LoVo (cell line): ENCODE measurements around the gene LPIN3.
A peak's percentile ranks its signal among the peaks of the same experiment; 100 is the strongest.

Experiments
- DNase-seq: peaks from one replicate; pipeline ENCODE4 v3.0.0-alpha.2; 2016; ENCODE audit warnings: low spot score

LPIN3 gene

GRCh38 chr20:41327178-41327577 is 13.4 kb upstream of the LPIN3 start:
- DNase-seq, result no peak

DNA sequence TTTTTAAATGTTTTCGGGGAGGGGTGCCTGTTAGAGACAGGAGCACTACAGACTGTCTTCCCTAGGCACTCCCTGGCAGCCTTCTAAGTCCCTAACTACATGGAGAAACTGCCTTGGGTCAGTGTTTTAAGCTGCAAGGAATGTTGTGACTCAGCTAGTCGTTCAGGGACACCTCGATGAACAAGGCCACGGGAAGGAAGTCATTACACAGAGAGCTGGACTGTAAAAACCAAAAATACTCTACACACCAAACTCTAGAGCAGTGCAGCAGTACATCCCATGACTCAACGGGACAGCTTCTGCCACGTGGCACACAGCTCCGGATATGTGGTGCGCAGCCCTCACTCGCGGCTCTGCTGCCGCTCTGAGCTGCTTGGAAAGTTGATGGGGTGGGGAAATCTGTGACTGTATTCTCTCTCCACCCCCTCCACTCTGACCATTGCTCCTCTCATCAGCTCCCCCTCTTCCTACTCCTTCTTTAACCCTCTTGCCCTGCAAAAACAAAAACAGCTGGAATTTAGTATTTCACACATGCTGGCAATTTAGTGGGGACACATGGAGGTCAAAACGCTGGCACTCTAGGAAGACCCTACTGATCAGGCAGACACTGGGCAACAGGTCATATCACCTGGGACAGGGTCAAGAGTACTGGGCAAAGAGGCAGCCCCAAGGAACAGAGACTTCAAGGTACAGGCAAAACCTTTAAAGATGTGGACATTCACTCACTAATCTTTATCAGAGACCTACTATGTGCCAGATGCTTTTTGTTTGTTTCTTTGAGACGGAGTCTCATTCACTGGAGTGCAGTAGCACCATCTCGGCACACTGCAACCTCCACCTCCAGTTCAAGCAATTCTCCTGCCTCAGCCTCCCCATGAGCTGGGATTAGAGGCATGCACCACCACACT is 10.9 kb upstream of the LPIN3 start:
- DNase-seq, result peak; percentile 38

GRCh38 chr20:41330343-41330720 is 10.3 kb upstream of the LPIN3 start:
- DNase-seq, result no peak

GRCh38 chr20:41330941-41331340 is 9.7 kb upstream of the LPIN3 start:
- no peak for DNase-seq

DNA sequence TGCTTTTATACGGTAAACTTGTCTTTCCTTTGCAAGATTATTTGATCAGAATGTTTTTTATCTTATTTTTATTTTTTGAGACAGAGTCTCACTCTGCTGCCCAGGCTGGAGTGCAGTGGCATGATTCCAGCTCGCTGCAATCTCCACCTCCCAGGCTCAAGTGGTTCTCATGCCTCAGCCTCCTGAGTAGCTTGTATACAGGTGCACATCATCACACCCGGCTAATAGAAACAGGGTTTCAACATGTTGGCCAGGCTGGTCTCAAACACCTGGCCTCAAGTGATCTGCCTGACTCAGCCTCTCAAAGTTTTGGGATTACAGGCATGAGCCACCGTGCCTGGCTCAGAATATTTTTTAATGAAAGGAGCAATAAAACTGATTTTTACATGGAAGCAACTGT is 8.9 kb upstream of the LPIN3 start:
- DNase-seq, result no peak

DNA sequence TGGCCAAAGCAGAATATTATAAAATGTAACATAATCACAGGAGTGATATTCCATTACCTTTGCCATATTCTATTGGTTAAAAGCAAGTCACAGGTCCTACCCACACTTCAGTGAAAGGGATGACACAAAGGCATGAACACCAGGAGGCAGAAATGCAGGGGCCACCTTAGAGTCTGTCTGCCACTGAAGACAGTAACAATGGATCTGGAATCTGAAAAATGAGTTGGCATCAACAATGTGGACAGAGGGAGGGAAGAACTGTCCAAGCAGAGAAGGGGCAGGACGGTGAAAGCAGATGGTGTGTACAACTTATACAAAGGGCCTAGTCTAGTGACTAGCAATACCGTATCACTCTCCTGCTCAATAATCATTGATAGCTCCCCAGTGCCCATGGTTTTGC is 6.6 kb upstream of the LPIN3 start:
- no peak for DNase-seq

- no peak for DNase-seq
These were observed 5.9 kb upstream of the LPIN3 start for GRCh38 chr20:41334443-41335421.

- no peak for DNase-seq
These were observed 5.0 kb upstream of the LPIN3 start for GRCh38 chr20:41335591-41335990.

DNA sequence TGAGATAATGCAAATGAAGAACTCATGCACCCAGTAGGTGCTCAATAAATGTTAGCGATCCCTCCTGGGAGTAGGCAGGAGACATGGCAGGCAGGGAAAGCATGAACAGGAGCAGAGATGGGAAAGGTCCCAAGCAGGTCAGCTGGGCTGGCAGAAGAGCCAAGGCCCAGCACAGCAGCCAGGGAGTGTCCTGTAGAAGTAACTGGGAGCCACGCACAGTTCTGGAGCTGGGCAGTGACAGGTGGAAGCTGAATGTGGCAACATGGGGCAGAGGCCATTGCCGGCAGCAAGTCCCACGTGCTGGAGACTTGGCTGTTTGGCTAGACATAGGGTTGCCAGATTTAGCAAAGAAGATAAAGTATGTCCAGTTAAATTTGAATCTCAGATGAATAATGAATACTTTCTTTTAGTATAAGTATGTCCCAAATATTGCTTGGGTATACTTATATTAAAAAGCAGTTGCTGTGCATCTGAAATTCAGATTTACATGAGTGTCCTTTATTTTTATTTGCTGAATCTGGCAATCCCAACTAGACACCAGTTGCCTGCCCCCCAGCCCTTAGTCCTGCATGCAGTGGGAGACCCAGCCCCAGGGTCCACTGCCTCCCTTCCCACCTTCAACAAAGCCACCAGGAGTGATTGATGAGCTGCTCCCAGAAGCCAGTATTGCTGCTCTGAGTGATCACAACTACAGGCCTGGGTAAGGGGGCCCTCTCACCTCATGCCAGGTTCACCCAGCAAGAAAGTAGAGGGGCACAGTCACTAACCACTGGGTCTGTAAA is 3.7 kb upstream of the LPIN3 start:
- DNase-seq, result no peak

DNA sequence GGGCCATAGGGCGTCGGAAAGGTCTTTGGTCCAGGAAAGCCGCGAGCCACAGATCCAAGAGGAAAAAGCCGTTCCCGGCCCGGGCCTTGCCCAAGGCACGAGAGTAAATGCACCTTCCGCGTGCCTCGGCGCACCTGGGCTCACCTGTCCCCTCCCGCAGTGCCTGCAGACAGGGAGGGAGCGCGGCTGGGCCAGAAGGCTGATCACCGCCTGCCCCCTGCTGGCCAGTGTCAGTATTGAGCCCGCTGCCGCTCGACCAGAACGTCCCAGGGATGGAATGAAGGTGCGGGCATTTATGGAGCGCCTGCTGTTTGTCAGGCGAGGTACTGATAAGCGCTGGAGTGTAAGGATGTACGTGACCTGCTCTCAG is 679 bp upstream of the LPIN3 start:
- peak; percentile 89 for DNase-seq

- DNase-seq, result no peak
These were observed 2.1 kb downstream of the LPIN3 start for GRCh38 chr20:41342474-41343464.

DNA sequence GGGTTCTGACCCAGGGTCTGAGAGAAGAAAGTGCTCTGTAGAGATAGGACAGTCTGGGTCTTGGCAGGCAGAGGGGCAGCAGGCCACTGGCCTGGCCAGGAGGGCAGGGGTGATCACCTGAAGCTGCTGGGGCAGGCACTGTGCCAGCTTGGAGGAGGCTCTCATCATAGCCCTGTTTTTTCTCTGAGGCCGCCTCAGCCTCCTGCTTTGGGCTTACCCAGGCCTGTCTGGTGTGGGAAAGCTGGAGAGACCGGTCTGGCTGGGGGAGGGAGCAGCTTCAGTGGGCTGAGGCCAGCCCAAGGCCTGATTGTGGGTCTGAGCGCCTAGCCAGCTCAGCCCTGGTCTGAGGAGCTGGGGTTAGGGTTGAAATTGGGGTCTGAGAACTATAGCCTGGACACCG is 3.9 kb downstream of the LPIN3 start:
- DNase-seq, result no peak

DNA sequence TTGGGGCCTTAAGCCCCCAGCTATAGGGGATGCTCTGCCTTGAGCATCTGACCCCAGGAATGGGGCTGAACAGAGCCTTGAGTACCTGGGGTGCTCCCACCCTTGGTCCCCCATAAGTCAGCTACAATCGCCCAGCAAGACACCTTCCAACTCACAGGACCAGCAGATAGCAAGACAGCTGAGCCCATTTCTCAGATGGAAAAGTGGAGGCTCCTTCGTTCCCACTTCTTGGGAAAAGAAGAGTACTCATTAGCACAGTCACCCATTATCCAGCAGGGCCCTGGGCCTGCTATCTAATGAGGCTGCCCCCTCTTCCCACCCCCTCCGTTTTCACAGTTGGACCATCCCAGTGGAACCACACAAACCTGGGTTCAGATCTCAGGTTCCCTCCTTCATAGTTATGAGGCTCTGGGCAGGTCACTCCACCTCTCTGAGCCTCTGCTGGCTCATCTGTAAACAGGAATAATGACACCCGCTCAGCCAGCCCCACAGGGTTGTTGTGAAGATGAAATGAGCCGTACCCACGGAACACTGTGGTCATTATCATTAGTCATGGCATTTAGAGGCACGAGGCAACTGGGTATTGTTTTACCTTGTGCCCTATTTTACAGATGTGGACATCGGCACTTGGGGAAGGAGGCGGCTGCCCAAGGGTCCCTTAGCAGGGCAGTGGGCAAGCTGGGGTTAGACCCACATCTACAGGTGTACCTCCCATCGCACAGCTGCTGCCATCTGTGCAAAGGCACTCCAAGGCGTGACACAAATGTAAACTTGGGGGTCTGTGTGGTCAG is 4.5 kb downstream of the LPIN3 start:
- DNase-seq, result no peak

DNA sequence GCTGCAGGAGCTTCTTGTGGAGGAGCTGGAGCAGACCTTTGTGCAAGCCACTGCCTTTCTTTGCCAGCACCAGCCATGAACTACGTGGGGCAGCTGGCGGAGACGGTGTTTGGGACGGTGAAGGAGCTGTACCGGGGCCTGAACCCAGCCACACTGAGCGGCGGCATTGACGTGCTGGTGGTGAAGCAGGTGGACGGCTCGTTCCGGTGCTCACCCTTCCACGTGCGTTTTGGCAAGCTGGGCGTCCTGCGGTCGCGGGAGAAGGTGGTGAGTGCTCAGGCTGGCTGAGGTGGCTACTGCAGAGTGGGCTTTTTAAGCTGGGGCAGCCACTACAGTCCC is 5.1 kb downstream of the LPIN3 start:
- DNase-seq, result no peak

DNA sequence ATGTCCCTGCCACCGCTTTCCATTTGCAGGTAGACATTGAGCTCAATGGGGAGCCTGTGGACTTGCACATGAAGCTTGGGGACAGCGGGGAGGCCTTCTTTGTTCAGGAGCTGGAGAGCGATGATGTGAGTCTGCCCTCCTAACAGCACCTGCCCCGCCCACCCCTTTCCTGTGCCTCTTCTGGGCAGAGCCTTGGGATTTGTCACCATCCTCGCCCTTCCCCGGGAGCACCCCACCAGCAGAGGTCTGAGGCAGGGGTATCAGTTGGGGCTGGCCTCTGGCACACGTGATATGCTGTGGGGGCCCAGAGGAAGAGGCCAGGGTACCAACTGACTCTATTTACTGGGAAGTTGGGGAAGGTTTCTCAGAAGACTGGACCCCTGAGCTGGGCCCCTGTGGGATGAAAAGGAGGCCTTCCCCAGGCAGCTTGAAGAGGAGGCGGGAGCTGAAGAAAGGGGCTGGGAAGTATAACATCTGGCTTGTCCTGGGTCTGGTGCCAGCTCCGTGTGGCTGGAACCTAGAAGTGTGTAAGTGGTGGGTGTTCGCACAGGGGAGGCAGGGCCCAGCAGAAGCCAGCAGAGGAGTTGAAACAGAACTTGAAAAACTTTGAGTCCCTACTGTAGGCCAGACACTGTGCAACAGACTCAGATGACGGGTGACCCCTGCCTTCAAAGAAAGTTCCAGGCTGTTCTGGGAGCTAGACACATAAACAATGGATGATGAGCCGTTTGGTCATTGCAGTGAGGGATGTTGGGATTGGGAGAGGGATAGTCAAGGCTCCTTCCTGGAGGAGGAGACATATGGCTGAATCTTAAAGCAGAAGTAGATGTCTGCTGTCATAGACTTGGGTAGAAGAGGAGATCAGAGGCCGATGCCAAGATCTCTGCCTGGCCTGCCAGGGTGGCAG is 7.2 kb downstream of the LPIN3 start:
- no peak for DNase-seq

- DNase-seq, result no peak
These were observed 8.0 kb downstream of the LPIN3 start for GRCh38 chr20:41348430-41349172.

DNA sequence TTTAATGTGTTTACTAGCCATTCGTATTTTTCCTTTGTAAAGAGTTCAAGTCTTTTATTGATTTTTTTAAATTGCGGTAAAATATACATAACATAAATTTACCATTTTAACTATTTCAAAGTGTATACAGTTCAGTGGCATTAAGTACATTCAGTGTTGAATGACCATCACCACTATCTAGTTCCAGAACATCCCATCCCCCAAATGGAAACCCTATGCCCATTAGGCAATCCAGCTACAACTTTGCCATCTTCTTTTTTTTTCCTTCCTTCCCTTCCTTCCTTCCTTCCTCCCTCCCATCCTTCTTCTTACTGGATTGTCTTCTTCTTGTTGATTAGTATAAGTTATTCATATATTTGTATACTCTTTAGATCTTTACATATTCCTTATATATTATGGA is 8.6 kb downstream of the LPIN3 start:
- DNase-seq, result no peak

- DNase-seq, result no peak
These were observed 9.3 kb downstream of the LPIN3 start for GRCh38 chr20:41349943-41350342.
